D721Med (cell line): ENCODE data around the gene ERBB4.

ENCODE experiments used
- DNase-seq: peaks from one replicate; pipeline ENCODE4 v3.0.0; 2011; ENCODE audit warnings: low spot score; ENCODE audit not compliant: insufficient read length
- FAIRE-seq: peaks from 2 replicates; lab custom pipeline; 2011; peaks lifted over from hg19 to GRCh38; lab: Jason Lieb, UNC
- TF ChIP-seq, protein P1 (sequence below): IDR thresholded peaks from 2 replicates; pipeline ENCODE4 v1.5.1; 2012; ENCODE audit warnings: mild to moderate bottlenecking, control low read depth; ENCODE audit not compliant: insufficient read depth; ENCODE audit errors: missing control alignments

The ERBB4 gene

GRCh38 chr2:212289301-212289700 is 249.3 kb downstream of the ERBB4 start:
- DNase-seq (no peak), FAIRE-seq (no peak)
- TF ChIP-seq, protein P1, sequence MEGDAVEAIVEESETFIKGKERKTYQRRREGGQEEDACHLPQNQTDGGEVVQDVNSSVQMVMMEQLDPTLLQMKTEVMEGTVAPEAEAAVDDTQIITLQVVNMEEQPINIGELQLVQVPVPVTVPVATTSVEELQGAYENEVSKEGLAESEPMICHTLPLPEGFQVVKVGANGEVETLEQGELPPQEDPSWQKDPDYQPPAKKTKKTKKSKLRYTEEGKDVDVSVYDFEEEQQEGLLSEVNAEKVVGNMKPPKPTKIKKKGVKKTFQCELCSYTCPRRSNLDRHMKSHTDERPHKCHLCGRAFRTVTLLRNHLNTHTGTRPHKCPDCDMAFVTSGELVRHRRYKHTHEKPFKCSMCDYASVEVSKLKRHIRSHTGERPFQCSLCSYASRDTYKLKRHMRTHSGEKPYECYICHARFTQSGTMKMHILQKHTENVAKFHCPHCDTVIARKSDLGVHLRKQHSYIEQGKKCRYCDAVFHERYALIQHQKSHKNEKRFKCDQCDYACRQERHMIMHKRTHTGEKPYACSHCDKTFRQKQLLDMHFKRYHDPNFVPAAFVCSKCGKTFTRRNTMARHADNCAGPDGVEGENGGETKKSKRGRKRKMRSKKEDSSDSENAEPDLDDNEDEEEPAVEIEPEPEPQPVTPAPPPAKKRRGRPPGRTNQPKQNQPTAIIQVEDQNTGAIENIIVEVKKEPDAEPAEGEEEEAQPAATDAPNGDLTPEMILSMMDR: no peak

- FAIRE-seq: no peak
- DNase-seq: no peak
- TF ChIP-seq, protein P1: no peak
Measured at GRCh38 chr2:212288308-212288707, 250.3 kb downstream of the ERBB4 start.

DNA sequence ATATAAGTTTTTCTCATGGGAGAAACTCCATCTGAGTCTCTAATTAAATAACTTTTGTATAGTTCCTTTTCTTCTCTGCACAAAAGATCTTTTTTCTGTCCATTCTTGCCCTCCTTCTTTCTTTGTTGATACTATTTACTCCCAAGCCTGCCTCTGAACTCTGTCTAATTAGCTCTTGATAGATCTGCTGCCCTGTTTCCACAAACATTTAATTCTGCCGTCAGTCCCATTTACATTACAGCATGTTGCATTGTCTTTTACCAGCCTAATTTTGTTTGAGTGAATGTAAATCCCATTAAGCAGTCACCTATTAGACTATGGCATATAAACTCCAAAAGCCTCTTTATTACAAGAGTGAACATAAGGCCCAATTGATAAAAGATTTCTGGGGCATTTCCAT is 254.4 kb downstream of the ERBB4 start:
- FAIRE-seq: peak; percentile 21
- TF ChIP-seq, protein P1: no peak
- no peak for DNase-seq

GRCh38 chr2:212282671-212283261 is 255.8 kb downstream of the ERBB4 start:
- FAIRE-seq (peak; percentile 96), DNase-seq (no peak)
- TF ChIP-seq, protein P1: no peak

DNA sequence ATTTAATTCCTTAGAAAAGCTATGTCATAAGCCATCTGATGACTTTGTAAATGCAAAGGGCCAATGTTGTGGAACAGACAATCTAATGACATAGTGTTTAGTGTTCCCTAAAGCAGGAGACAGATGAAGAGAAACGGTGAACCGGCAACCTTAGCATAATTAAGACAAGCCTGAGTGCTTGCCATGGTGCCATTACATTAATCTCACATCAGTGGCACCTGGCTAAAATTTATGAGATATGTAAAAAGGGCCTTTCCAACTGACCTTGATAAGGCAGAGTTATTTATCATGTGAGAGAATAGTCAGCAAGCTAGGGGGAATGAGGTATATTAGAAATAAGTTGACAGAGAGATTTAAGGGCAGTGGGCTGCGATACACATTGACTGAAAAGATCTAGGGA is 261.8 kb downstream of the ERBB4 start:
- DNase-seq: no peak
- FAIRE-seq: peak; percentile 11
- TF ChIP-seq, protein P1: no peak

DNA sequence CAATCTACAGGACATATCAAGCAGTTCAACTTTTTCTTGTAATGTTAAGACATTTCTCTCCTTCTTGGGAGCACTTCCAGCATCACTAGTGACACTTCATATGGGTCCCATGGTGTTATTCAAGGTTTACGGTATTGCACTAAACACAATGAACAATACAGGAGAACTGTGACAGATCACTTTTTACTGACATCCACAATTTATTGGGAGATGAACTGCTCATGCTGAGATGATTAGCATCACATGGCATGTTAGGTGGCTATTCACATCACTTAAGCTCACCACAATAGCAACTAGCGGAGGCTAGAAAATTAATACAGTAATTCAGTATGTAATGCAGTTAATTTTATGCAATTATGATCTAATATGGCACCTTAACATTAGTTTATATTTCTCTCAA is 264.4 kb downstream of the ERBB4 start:
- DNase-seq (no peak), FAIRE-seq (no peak)
- TF ChIP-seq, protein P1: no peak

- DNase-seq: no peak
- FAIRE-seq: no peak
- TF ChIP-seq, protein P1: no peak
Measured at GRCh38 chr2:212271583-212271982, 267.0 kb downstream of the ERBB4 start.
